Lower lobe of right lung (tissue), 2 donors: ENCODE data around the gene VPS26B. TPM values are rescaled to one million over a fixed set of nuclear protein-coding genes. Genes with fewer than 3 reads are reported as not detected.

Experiments used
- ATAC-seq, 2 donors: fragments of 200-7000 bp; cut with Tn5 transposase; one replicate each; pipeline ENCODE4 v1.9.1; 2020 to 2022; ENCODE audit warnings: mild to moderate bottlenecking in 2 of 2, moderate library complexity in 2 of 2
- DNase-seq: peaks from one replicate; pipeline ENCODE4 v3.0.0-alpha.2; 2020
- H3K27ac ChIP-seq: fragments of 200-600 bp; one replicate; pipeline ENCODE4 v1.8.0; 2022
- H3K27me3 ChIP-seq: fragments of 200-600 bp; one replicate; pipeline ENCODE4 v1.8.0; 2022; ENCODE audit warnings: low read depth
- H3K36me3 ChIP-seq: fragments of 200-600 bp; one replicate; pipeline ENCODE4 v1.8.0; 2022; ENCODE audit warnings: mild to moderate bottlenecking
- H3K4me1 ChIP-seq: fragments of 200-600 bp; one replicate; pipeline ENCODE4 v1.8.0; 2022
- H3K4me3 ChIP-seq: fragments of 200-600 bp; one replicate; pipeline ENCODE4 v1.8.0; 2022; ENCODE audit warnings: mild to moderate bottlenecking
- H3K9me3 ChIP-seq: fragments of 200-600 bp; one replicate; pipeline ENCODE4 v1.8.0; 2022
- CTCF ChIP-seq: fragments of 200-600 bp; IDR thresholded peaks from one replicate; pipeline ENCODE4 v1.8.0; 2022; ENCODE audit warnings: antibody characterized with exemption, mild to moderate bottlenecking
- intact Hi-C: fragments of 100-400 bp; cut with DNase I; formaldehyde crosslinking; loops from one replicate; pipeline ENCODE4 v1.11.0; 2022
- total RNA-seq: library from RNA; stranded (reverse); fragmentation: NEBNext Ultra II Directional; extraction: Animal tissue kit (Norgen Biotek cat#: 25700); gene quantifications from one replicate; pipeline ENCODE4 v1.2.1, GENCODE V29; 2021
- donor health status: DM: no; HTN: yes; CAD: no; lungs with severe emphysema.

The VPS26B gene
- total RNA-seq, 1 donor from 2014 or later, result 42.7 TPM

- Histone ChIP-seq H3K27ac (no peak overlapping the region), H3K9me3 (no peaks in the 10 kb centered on the region), H3K36me3 (no peaks in the 10 kb centered on the region), H3K27me3 (no peaks in the 10 kb centered on the region), H3K4me1 (no peaks in the 10 kb centered on the region), H3K4me3 (no peak overlapping the region)
- intact Hi-C loops, result no loop called here
- DNase-seq, result no peak
- peak in 1 of 2 donors; percentile 15 for ATAC-seq
- no peak for TF ChIP-seq CTCF
These were observed 68.2 kb downstream of the VPS26B start for GRCh38 chr11:134292661-134293060.

- ATAC-seq (no peak), DNase-seq (no peak)
- Histone ChIP-seq H3K27ac (no peak overlapping the region), H3K4me1 (no peaks in the 10 kb centered on the region), H3K9me3 (no peaks in the 10 kb centered on the region), H3K4me3 (no peak overlapping the region), H3K27me3 (no peaks in the 10 kb centered on the region), H3K36me3 (no peaks in the 10 kb centered on the region)
- TF ChIP-seq CTCF, result no peak
- intact Hi-C loops, result no loop called here
These were observed 68.9 kb downstream of the VPS26B start for GRCh38 chr11:134293119-134294113.

- no peak for DNase-seq
These were observed 70.2 kb downstream of the VPS26B start for GRCh38 chr11:134294664-134295063.

More at GRCh38 chr11:134294664-134295063, 70.2 kb downstream of the VPS26B start:
- Histone ChIP-seq H3K27ac (no peak overlapping the region), H3K27me3 (no peaks in the 10 kb centered on the region), H3K9me3 (no peaks in the 10 kb centered on the region), H3K36me3 (no peaks in the 10 kb centered on the region), H3K4me3 (no peak overlapping the region), H3K4me1 (no peaks in the 10 kb centered on the region)
- intact Hi-C loops, result no loop called here
- no peak for TF ChIP-seq CTCF
- ATAC-seq, result no peak

Other genes starting within 250 kb of the VPS26B start
- 32.1 TPM for gene JAM3, start 155.6 kb upstream of the VPS26B start, total RNA-seq
- 17.6 TPM for gene NCAPD3, start 704 bp upstream of the VPS26B start, total RNA-seq
- gene THYN1, start 28.7 kb downstream of the VPS26B start, total RNA-seq, result 33.7 TPM
- 33.9 TPM for gene ACAD8, start 28.9 kb downstream of the VPS26B start, total RNA-seq
- gene GLB1L3, start 51.7 kb downstream of the VPS26B start, total RNA-seq, result 0.27 TPM
- gene GLB1L2, start 107.3 kb downstream of the VPS26B start, total RNA-seq, result 5.1 TPM
- 1.4 TPM for gene B3GAT1, start 187.6 kb downstream of the VPS26B start, total RNA-seq